A673 (cell line): ENCODE results near the gene MGAT5.
"Not testable (repeated sequence)": the region's sequence is repeated elsewhere in the genome, so short reads cannot be mapped to it uniquely, and the experiment has no call there.

ENCODE experiments used
- CTCF ChIP-seq: fragments of 300-800, 200-600 bp; sonication (generic); conservative IDR thresholded peaks from 2 replicates; pipeline ENCODE4 v1.5.1; 2017; ENCODE audit warnings: low read depth, mild to moderate bottlenecking, antibody characterized with exemption, low read length, moderate library complexity, mixed read lengths
- EZH2 ChIP-seq: fragments of 200-600 bp; sonication (generic); IDR thresholded peaks from 2 replicates; pipeline ENCODE4 v1.6.1; 2017; ENCODE audit warnings: borderline replicate concordance, low read depth, mild to moderate bottlenecking, mixed read lengths, antibody characterized with exemption, low read length; ENCODE audit not compliant: poor library complexity, severe bottlenecking

GRCh38 chr2:134294598-134294997 lies 40.7 kb downstream of the MGAT5 start:
- TF ChIP-seq CTCF, EZH2: not testable (repeated sequence)
